Hepatocyte (in vitro differentiated cells): ENCODE data around the gene DALRD3. TPM values are rescaled to one million over a fixed set of nuclear protein-coding genes. Genes with fewer than 3 reads are reported as not detected.

ENCODE experiments used
- DNase-seq: peaks from one replicate; pipeline ENCODE4 v3.0.0-alpha.2; 2016; ENCODE audit warnings: low spot score
- H2AFZ ChIP-seq: fragments of 200-600 bp; sonication (generic); 2 replicates; pipeline ENCODE4 v1.6.0; 2016; ENCODE audit warnings: antibody characterized with exemption, mild to moderate bottlenecking
- H3K27ac ChIP-seq: fragments of 200-600 bp; sonication (generic); 2 replicates; pipeline ENCODE4 v1.5.1; 2016; ENCODE audit warnings: mild to moderate bottlenecking
- H3K27me3 ChIP-seq: fragments of 200-600 bp; sonication (generic); 2 replicates; pipeline ENCODE4 v1.6.1; 2016
- H3K36me3 ChIP-seq: fragments of 200-600 bp; sonication (generic); replicated peaks from 2 replicates; pipeline ENCODE4 v1.5.1; 2016; ENCODE audit warnings: low read depth; ENCODE audit not compliant: insufficient read depth
- H3K4me1 ChIP-seq: fragments of 200-600 bp; sonication (generic); 2 replicates; pipeline ENCODE4 v1.5.1; 2016; ENCODE audit warnings: mild to moderate bottlenecking, moderate library complexity; ENCODE audit not compliant: insufficient read depth
- H3K4me2 ChIP-seq: fragments of 200-600 bp; sonication (generic); 2 replicates; pipeline ENCODE4 v1.6.0; 2016
- H3K4me3 ChIP-seq: fragments of 200-600 bp; sonication (generic); 2 replicates; pipeline ENCODE4 v1.5.1; 2016; ENCODE audit warnings: mild to moderate bottlenecking
- H3K79me2 ChIP-seq: fragments of 200-600 bp; sonication (generic); 2 replicates; pipeline ENCODE4 v1.6.0; 2017; ENCODE audit warnings: mild to moderate bottlenecking
- H3K9me2 ChIP-seq: fragments of 200-600 bp; sonication (generic); replicated peaks from 2 replicates; pipeline ENCODE4 v1.6.0; 2017; ENCODE audit warnings: mild to moderate bottlenecking; ENCODE audit not compliant: insufficient read depth
- H3K9me3 ChIP-seq: fragments of 200-600 bp; sonication (generic); 2 replicates; pipeline ENCODE4 v1.5.1; 2016; ENCODE audit warnings: low read depth, mild to moderate bottlenecking
- H4K20me1 ChIP-seq: fragments of 200-600 bp; sonication (generic); 2 replicates; pipeline ENCODE4 v1.6.0; 2016; ENCODE audit warnings: mild to moderate bottlenecking; ENCODE audit not compliant: insufficient read depth, poor library complexity, severe bottlenecking
- CTCF ChIP-seq: fragments of 200-600 bp; sonication (generic); IDR thresholded peaks from 2 replicates; pipeline ENCODE4 v1.5.1; 2016; ENCODE audit warnings: antibody characterized with exemption, mild to moderate bottlenecking; ENCODE audit not compliant: poor library complexity
- EZH2 ChIP-seq: fragments of 200-600 bp; sonication (generic); IDR thresholded peaks from 2 replicates; pipeline ENCODE4 v1.6.1; 2016; ENCODE audit warnings: antibody characterized with exemption, mild to moderate bottlenecking, borderline replicate concordance
- EZH2phosphoT487 ChIP-seq: fragments of 200-600 bp; sonication (generic); IDR thresholded peaks from one replicate; pipeline ENCODE4 v1.6.1; 2018; ENCODE audit warnings: antibody characterized with exemption, mild to moderate bottlenecking, low read depth, moderate library complexity; ENCODE audit not compliant: unreplicated experiment, severe bottlenecking
- WGBS: methylation state at CpG from one replicate; pipeline ENCODE4 v1.1.6; 2016; ENCODE audit warnings: low lambda C conversion rate; ENCODE audit errors: missing lambda C conversion rate; 5-methylcytosine and 5-hydroxymethylcytosine counted together
- polyA plus RNA-seq: library from polyadenylated mRNA; unstranded; fragments of >200 nt; fragmentation: Nextera tagmentation; extraction: Ambion mirVana; gene quantifications from 2 replicates; pipeline ENCODE4 v1.2.1, GENCODE V29; 2016
- total RNA-seq: library from RNA; depleted of rRNA; stranded (reverse); fragments of >200 nt; gene quantifications from 2 replicates; pipeline ENCODE4 v1.2.3, GENCODE V29; 2014

Gene DALRD3
- total and polyA plus RNA-seq, 2 experiments from 2014 or later: 27.0 to 29.3 TPM

- Histone ChIP-seq H3K4me2 (no peak overlapping the region), H4K20me1 (no peaks in the 10 kb centered on the region), H3K9me3 (no peaks in the 10 kb centered on the region), H3K4me1 (peaks cover 21% of the 10 kb centered on the region), H3K79me2 (peaks cover 54% of the 10 kb centered on the region), H3K27ac (no peak overlapping the region), H3K27me3 (no peaks in the 10 kb centered on the region), H3K36me3 (no peaks in the 10 kb centered on the region), H3K4me3 (no peak overlapping the region), H3K9me2 (no peaks in the 10 kb centered on the region), H2AFZ (no peak overlapping the region)
- 97% methylated on average over 3 of the region's 3 CpGs for WGBS
- TF ChIP-seq EZH2 (no peak), CTCF (no peak), EZH2phosphoT487 (no peak)
- no peak for DNase-seq
These were observed 8.2 kb upstream of the DALRD3 start for GRCh38 chr3:49026536-49026935.

GRCh38 chr3:49025793-49026520, 7.6 kb upstream of the DALRD3 start:
- 96% methylated on average over 8 of the region's 8 CpGs for WGBS
- Histone ChIP-seq H3K4me1 (peaks cover 21% of the 10 kb centered on the region), H4K20me1 (no peaks in the 10 kb centered on the region), H2AFZ (no peak overlapping the region), H3K9me2 (no peaks in the 10 kb centered on the region), H3K27me3 (no peaks in the 10 kb centered on the region), H3K79me2 (peaks cover 54% of the 10 kb centered on the region), H3K4me3 (no peak overlapping the region), H3K9me3 (no peaks in the 10 kb centered on the region), H3K27ac (no peak overlapping the region), H3K4me2 (no peak overlapping the region), H3K36me3 (no peaks in the 10 kb centered on the region)
- no peak for TF ChIP-seq EZH2phosphoT487
- no peak for TF ChIP-seq EZH2
- no peak for TF ChIP-seq CTCF
- no peak for DNase-seq

- no peaks in the 10 kb centered on the region for H3K27me3 ChIP-seq
- no peak for DNase-seq
- H4K20me1 ChIP-seq: no peaks in the 10 kb centered on the region
- no peak for TF ChIP-seq EZH2
- TF ChIP-seq CTCF: no peak
- TF ChIP-seq EZH2phosphoT487: no peak
- no peak overlapping the region for H2AFZ ChIP-seq
- H3K79me2 ChIP-seq: peaks cover 62% of the 10 kb centered on the region
- H3K9me3 ChIP-seq: no peaks in the 10 kb centered on the region
- WGBS: 90% methylated on average over 13 of the region's 13 CpGs
- H3K9me2 ChIP-seq: no peaks in the 10 kb centered on the region
- H3K27ac ChIP-seq: no peak overlapping the region
- peaks cover 25% of the 10 kb centered on the region for H3K4me1 ChIP-seq
- no peaks in the 10 kb centered on the region for H3K36me3 ChIP-seq
- H3K4me2 ChIP-seq: no peak overlapping the region
- no peak overlapping the region for H3K4me3 ChIP-seq
These were observed 6.8 kb upstream of the DALRD3 start for GRCh38 chr3:49025005-49025792.
